ENCODE measurements around the gene WFS1. TPM values are rescaled to one million over a fixed set of nuclear protein-coding genes. Genes with fewer than 3 reads are reported as not detected.

WFS1 gene
- total and polyA plus RNA-seq, 2 of the 8 experiments (the other 6 are each of a cell fraction or from before 2014, with no cell fraction given), result 29.1 to 43.1 TPM

DNA sequence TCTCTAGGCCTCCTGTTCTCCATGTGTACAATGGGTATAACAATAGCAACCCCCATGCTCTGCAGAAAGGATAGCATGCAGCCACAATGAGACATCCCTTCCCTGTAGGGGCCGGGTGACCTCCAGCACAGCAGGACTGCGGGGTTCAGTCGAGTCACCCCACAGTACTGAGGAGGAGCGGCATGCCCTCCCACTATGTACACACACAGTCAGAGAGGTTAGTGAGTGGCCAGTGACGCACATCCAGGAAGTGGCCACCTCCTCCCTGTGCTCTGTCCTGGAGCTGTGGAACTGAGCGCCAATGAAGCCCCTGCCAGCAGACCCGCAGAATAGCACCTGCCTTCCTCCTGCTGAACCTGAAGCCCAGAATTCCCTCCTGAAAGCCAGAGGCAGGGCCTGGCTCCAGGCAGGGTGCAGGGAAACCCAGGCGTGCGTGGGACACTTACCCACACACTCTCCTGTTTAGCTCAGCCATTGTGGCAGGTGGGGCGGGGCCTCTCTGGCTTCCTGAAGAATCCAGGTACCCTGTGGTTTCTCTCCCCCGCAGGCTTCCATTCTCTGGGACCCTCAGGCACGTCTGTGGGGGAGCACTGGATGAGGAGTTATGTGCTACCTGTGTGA lies 50.0 kb downstream of the WFS1 start:
- H3K4me3 ChIP-seq (ENCODE audit: extremely low read depth in 1 of 4, insufficient read depth in 2 of 4, low read depth in 3 of 4, low read length in 4 of 4), result no peak overlapping the region
- no peaks in the 10 kb centered on the region for H3K23me2 ChIP-seq (ENCODE audit: low read depth, low read length)
- H3K79me1 ChIP-seq (ENCODE audit: low read depth, low read length), result no peaks in the 10 kb centered on the region
- no peak overlapping the region for H4K5ac ChIP-seq (ENCODE audit: insufficient read length, low read depth, low read length)
- no peak for TF ChIP-seq SP4 (IDR thresholded peaks at IDR 0.05; ENCODE audit: low read length)
- TF ChIP-seq, protein P1, sequence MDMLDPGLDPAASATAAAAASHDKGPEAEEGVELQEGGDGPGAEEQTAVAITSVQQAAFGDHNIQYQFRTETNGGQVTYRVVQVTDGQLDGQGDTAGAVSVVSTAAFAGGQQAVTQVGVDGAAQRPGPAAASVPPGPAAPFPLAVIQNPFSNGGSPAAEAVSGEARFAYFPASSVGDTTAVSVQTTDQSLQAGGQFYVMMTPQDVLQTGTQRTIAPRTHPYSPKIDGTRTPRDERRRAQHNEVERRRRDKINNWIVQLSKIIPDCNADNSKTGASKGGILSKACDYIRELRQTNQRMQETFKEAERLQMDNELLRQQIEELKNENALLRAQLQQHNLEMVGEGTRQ (IDR thresholded peaks at IDR 0.05; ENCODE audit: low read length), result no peak
- H4K8ac ChIP-seq (ENCODE audit: extremely low read depth, insufficient read depth, low read length), result no peak overlapping the region; the same call in 1 of the 2 replicates
- no peaks in the 10 kb centered on the region for H3K36me3 ChIP-seq (ENCODE audit: control insufficient read depth in 2 of 4, insufficient read depth in 4 of 4, low read length in 3 of 4)
- no peak overlapping the region for H3K56ac ChIP-seq (replicated peaks; ENCODE audit: insufficient read length, low read depth, low read length)
- no peaks in the 10 kb centered on the region for H4K20me1 ChIP-seq (replicated peaks in 1 of 2; ENCODE audit: control insufficient read depth in 1 of 2, insufficient read depth in 2 of 2, low read length in 2 of 2)
- no peak overlapping the region for H3K23ac ChIP-seq (ENCODE audit: insufficient read length)
- no peak overlapping the region for H3K9ac ChIP-seq (replicated peaks in 1 of 4; ENCODE audit: extremely low read depth in 1 of 4, low read depth in 3 of 4, low read length in 3 of 4)
- no peaks in the 10 kb centered on the region for H3K27me3 ChIP-seq (replicated peaks in 1 of 4; ENCODE audit: control insufficient read depth in 3 of 4, extremely low read depth in 1 of 4, insufficient read depth in 3 of 4, low read length in 3 of 4)
- no peak overlapping the region for H3K4me2 ChIP-seq (ENCODE audit: insufficient read depth in 1 of 2, low read depth in 2 of 2, low read length in 2 of 2)
- POLR2A ChIA-PET (ENCODE audit: partially characterized antibody), result no interaction called here
- H3K79me2 ChIP-seq (ENCODE audit: control insufficient read depth in 1 of 2, insufficient read depth in 2 of 2, low read length in 2 of 2), result no peaks in the 10 kb centered on the region
- WGBS, 2 experiments (ENCODE audit: extremely low coverage in 1 of 2, insufficient coverage in 1 of 2, insufficient read length in 1 of 2, insufficient replicate concordance in 2 of 2, low coverage in 1 of 2, low lambda C conversion rate in 2 of 2, missing lambda C conversion rate in 1 of 2), result 90% methylated on average over 12 of the region's 12 CpGs; no CpG with 5 or more reads in 1 of the 2 experiments
- H3K4me1 ChIP-seq (replicated peaks in 1 of 4; ENCODE audit: control insufficient read depth in 3 of 4, insufficient read depth in 4 of 4, low read length in 3 of 4), result peaks cover 0 to 3% (median under 1%) of the 10 kb centered on the region in 4 experiments; a peak in 1 of 7 replicates
- H2BK12ac ChIP-seq (ENCODE audit: low read depth, low read length), result no peak overlapping the region
- H2BK15ac ChIP-seq (ENCODE audit: low read length), result no peak overlapping the region
- H3K27ac ChIP-seq (ENCODE audit: low read depth, low read length), result no peak overlapping the region
- H2BK120ac ChIP-seq (replicated peaks; ENCODE audit: low read depth, low read length), result no peak overlapping the region
- no peak overlapping the region for H2BK5ac ChIP-seq (ENCODE audit: low read depth, low read length)
- no peaks in the 10 kb centered on the region; a peak in 1 of 4 replicates for H3K9me3 ChIP-seq (ENCODE audit: insufficient read depth in 2 of 2, low read depth in 1 of 2, low read length in 1 of 2)
- no peak overlapping the region for H3K18ac ChIP-seq (ENCODE audit: extremely low read depth, low read length)
- FAIRE-seq (no peak), DNase-seq (ENCODE audit: low read depth in 1 of 2, low spot score in 2 of 2) (no peak)
- no peak overlapping the region for H2BK20ac ChIP-seq (ENCODE audit: low read length)
- H3K4ac ChIP-seq (replicated peaks; ENCODE audit: insufficient read length, low read depth, low read length), result no peak overlapping the region
- CTCF ChIA-PET (ENCODE audit: partially characterized antibody), result interaction anchor here (1.0 to 22.3 kb wide), 4 partner anchors 8 to 59 kb away, joined by 4 to 908 read pairs (median 29); partner anchors contain the start of gene WFS1
- no peak overlapping the region for H3K14ac ChIP-seq (ENCODE audit: insufficient read length)
- no peak overlapping the region for H2AK5ac ChIP-seq (ENCODE audit: low read depth, low read length)
- H4K91ac ChIP-seq (replicated peaks; ENCODE audit: insufficient read length, low read length), result no peak overlapping the region
- no peak overlapping the region for H2AFZ ChIP-seq (ENCODE audit: low read length)
